ENCODE data around the gene DLAT.
"Not testable (repeated sequence)": the region's sequence is repeated elsewhere in the genome, so short reads cannot be mapped to it uniquely, and the experiment has no call there.

DLAT gene

GRCh38 chr11:112024178-112024772, 933 bp upstream of the DLAT start:
- H3K9me3 ChIP-seq (ENCODE audit: control insufficient read depth, low read length) = no peaks in the 10 kb centered on the region
- H3K27ac ChIP-seq (ENCODE audit: insufficient read depth, low read length, poor library complexity, severe bottlenecking) = peak overlapping the region; percentile 74

DNA sequence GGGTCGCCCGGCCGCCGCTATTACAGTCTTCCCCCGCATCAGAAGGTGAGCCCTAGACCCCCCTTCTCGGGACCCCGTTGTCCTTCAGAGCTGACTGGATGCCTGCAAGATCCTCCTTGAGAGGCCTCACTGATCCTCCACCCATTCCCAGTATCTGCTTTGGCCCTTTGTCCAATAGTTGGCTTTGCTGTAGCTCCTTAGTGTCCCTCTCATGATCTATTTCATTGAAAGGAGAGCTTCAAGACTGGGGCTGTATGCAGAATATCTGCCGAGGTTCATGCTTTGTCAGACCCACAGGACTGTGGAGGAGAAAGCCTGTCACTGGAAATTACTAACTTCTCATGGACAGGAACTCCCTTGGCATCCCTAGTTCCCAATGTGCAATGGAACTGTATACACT, 499 bp downstream of the DLAT start:
- H3K4me1 ChIP-seq (ENCODE audit: control insufficient read depth, insufficient read depth, low read length, poor library complexity, severe bottlenecking) = peaks cover 5% of the 10 kb centered on the region
- H3K9me3 ChIP-seq (ENCODE audit: control insufficient read depth, low read length) = no peaks in the 10 kb centered on the region
- DNase-seq = no peak
- H3K36me3 ChIP-seq (ENCODE audit: control insufficient read depth, insufficient read depth, low read length) = peaks cover 26% of the 10 kb centered on the region
- H3K27ac ChIP-seq (ENCODE audit: insufficient read depth, low read length, poor library complexity, severe bottlenecking) = peak overlapping the region; percentile 74
- H3K4me3 ChIP-seq (ENCODE audit: insufficient read depth, low read depth, low read length, poor library complexity, severe bottlenecking) = peak overlapping the region; percentile 80
- H3K27me3 ChIP-seq (replicated peaks; ENCODE audit: control insufficient read depth, insufficient read depth, low read length, poor library complexity, severe bottlenecking) = no peaks in the 10 kb centered on the region

More at GRCh38 chr11:112024178-112024772, 933 bp upstream of the DLAT start:
- Histone ChIP-seq H3K4me1 (ENCODE audit: control insufficient read depth, insufficient read depth, low read length, poor library complexity, severe bottlenecking) (peaks cover 5% of the 10 kb centered on the region), H3K27me3 (replicated peaks; ENCODE audit: control insufficient read depth, insufficient read depth, low read length, poor library complexity, severe bottlenecking) (no peaks in the 10 kb centered on the region), H3K36me3 (ENCODE audit: control insufficient read depth, insufficient read depth, low read length) (peaks cover 13% of the 10 kb centered on the region), H3K4me3 (ENCODE audit: insufficient read depth, low read depth, low read length, poor library complexity, severe bottlenecking) (peak overlapping the region; percentile 80)
- DNase-seq = no peak

DNA sequence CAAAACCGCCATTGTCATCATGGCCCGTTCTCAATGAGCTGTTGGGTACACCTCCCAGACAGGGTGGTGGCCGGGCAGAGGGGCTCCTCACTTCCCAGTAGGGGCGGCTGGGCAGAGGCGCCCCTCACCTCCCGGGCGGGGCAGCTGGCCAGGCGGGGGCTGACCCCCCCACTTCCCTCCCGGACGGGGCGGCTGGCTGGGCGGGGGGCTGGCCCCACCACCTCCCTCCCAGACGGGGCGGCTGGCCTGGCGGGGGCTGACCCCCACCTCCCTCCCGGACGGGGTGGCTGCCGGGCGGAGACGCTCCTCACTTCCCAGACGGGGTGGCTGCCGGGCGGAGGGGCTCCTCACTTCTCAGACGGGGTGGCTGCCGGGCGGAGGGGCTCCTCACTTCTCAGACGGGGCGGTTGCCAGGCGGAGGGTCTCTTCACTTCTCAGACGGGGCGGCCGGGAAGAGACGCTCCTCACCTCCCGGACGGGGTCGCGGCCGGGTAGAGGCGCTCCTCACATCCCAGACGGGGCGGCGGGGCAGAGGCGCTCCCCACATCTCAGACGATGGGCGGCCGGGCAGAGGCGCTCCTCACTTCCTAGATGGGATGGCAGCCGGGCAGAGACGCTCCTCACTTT, 1.7 kb downstream of the DLAT start:
- H3K4me1 ChIP-seq (ENCODE audit: control insufficient read depth, insufficient read depth, low read length, poor library complexity, severe bottlenecking); H3K9me3 ChIP-seq (ENCODE audit: control insufficient read depth, low read length); H3K27ac ChIP-seq (ENCODE audit: insufficient read depth, low read length, poor library complexity, severe bottlenecking); DNase-seq; H3K27me3 ChIP-seq (replicated peaks; ENCODE audit: control insufficient read depth, insufficient read depth, low read length, poor library complexity, severe bottlenecking); H3K4me3 ChIP-seq (ENCODE audit: insufficient read depth, low read depth, low read length, poor library complexity, severe bottlenecking): not testable (repeated sequence)
- H3K36me3 ChIP-seq (ENCODE audit: control insufficient read depth, insufficient read depth, low read length) = peaks cover 30% of the 10 kb centered on the region

DNA sequence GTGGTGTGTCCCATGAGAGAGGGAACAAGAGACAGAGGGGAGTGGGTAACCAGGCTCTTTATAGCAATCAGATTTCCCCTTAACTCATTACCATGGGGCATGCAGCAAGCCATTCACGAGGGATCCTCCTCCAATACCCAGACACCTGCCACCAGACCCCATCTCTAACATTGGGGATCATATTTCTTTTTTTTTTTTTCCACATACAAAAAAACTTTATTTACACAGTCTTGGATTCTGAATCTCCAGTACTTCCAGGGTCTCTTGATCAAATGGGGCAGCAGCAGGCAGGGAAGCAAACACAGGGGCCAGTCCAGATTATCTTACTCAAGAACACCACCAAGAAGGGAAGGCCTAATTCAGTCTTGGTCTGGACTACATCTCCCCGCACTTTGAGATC, 4.3 kb downstream of the DLAT start:
- DNase-seq = no peak
- no peak overlapping the region for H3K4me3 ChIP-seq (ENCODE audit: insufficient read depth, low read depth, low read length, poor library complexity, severe bottlenecking)
- no peaks in the 10 kb centered on the region for H3K9me3 ChIP-seq (ENCODE audit: control insufficient read depth, low read length)
- no peak overlapping the region for H3K27ac ChIP-seq (ENCODE audit: insufficient read depth, low read length, poor library complexity, severe bottlenecking)
- peaks cover 5% of the 10 kb centered on the region for H3K4me1 ChIP-seq (ENCODE audit: control insufficient read depth, insufficient read depth, low read length, poor library complexity, severe bottlenecking)
- H3K36me3 ChIP-seq (ENCODE audit: control insufficient read depth, insufficient read depth, low read length) = peaks cover 30% of the 10 kb centered on the region
- no peaks in the 10 kb centered on the region for H3K27me3 ChIP-seq (replicated peaks; ENCODE audit: control insufficient read depth, insufficient read depth, low read length, poor library complexity, severe bottlenecking)

DNA sequence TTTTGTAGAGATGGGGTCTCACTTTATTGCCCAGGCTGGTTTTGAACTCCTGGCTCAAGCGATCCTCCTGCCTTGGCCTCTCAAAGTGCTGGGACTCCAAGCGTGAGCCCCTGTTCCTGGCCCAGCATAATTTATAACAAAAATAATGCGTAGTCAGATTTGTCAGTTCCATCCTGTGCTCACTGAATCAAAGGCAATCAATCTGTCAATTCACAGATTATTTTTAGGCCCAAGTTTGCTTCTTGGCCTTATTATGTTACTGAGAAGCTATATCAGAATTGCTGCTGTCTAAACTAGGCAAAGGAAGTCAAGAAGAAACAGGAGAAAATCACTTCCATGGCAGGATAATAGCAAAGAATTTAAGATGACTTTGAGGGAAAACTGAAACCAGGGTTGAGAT, 8.7 kb downstream of the DLAT start:
- H3K27me3 ChIP-seq (replicated peaks; ENCODE audit: control insufficient read depth, insufficient read depth, low read length, poor library complexity, severe bottlenecking) = no peaks in the 10 kb centered on the region
- H3K4me1 ChIP-seq (ENCODE audit: control insufficient read depth, insufficient read depth, low read length, poor library complexity, severe bottlenecking) = no peaks in the 10 kb centered on the region
- no peak overlapping the region for H3K4me3 ChIP-seq (ENCODE audit: insufficient read depth, low read depth, low read length, poor library complexity, severe bottlenecking)
- no peak overlapping the region for H3K27ac ChIP-seq (ENCODE audit: insufficient read depth, low read length, poor library complexity, severe bottlenecking)
- peaks cover 36% of the 10 kb centered on the region for H3K36me3 ChIP-seq (ENCODE audit: control insufficient read depth, insufficient read depth, low read length)
- no peaks in the 10 kb centered on the region for H3K9me3 ChIP-seq (ENCODE audit: control insufficient read depth, low read length)
- no peak for DNase-seq

GRCh38 chr11:112037527-112037926, 12.3 kb downstream of the DLAT start:
- no peaks in the 10 kb centered on the region for H3K9me3 ChIP-seq (ENCODE audit: control insufficient read depth, low read length)
- no peak for DNase-seq
- H3K4me3 ChIP-seq (ENCODE audit: insufficient read depth, low read depth, low read length, poor library complexity, severe bottlenecking) = no peak overlapping the region
- peaks cover 31% of the 10 kb centered on the region for H3K36me3 ChIP-seq (ENCODE audit: control insufficient read depth, insufficient read depth, low read length)
- H3K27ac ChIP-seq (ENCODE audit: insufficient read depth, low read length, poor library complexity, severe bottlenecking) = no peak overlapping the region
- H3K4me1 ChIP-seq (ENCODE audit: control insufficient read depth, insufficient read depth, low read length, poor library complexity, severe bottlenecking) = no peaks in the 10 kb centered on the region
- no peaks in the 10 kb centered on the region for H3K27me3 ChIP-seq (replicated peaks; ENCODE audit: control insufficient read depth, insufficient read depth, low read length, poor library complexity, severe bottlenecking)

- H3K36me3 ChIP-seq (ENCODE audit: control insufficient read depth, insufficient read depth, low read length) = peaks cover 32% of the 10 kb centered on the region
- no peak for DNase-seq
- no peak overlapping the region for H3K27ac ChIP-seq (ENCODE audit: insufficient read depth, low read length, poor library complexity, severe bottlenecking)
- no peaks in the 10 kb centered on the region for H3K4me1 ChIP-seq (ENCODE audit: control insufficient read depth, insufficient read depth, low read length, poor library complexity, severe bottlenecking)
- H3K27me3 ChIP-seq (replicated peaks; ENCODE audit: control insufficient read depth, insufficient read depth, low read length, poor library complexity, severe bottlenecking) = no peaks in the 10 kb centered on the region
- no peaks in the 10 kb centered on the region for H3K9me3 ChIP-seq (ENCODE audit: control insufficient read depth, low read length)
- no peak overlapping the region for H3K4me3 ChIP-seq (ENCODE audit: insufficient read depth, low read depth, low read length, poor library complexity, severe bottlenecking)
Measured at GRCh38 chr11:112042161-112042960, 17.2 kb downstream of the DLAT start.

DNA sequence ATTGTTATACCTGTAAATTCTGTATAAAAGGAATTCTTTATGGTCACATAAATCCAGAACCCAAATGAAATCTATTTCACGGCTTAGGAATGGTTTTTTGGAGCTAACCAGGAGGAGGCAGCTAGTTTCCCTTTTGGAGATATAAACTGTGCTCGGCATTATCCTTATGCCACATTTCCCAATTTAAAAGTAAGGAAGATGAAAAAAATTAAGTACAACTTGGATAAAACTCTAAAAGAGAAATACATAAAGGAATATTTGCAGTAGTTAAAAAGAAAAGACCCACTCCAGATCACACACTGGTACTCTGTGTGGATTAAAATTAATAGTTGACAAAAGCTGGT, 17.7 kb downstream of the DLAT start:
- Histone ChIP-seq H3K4me1 (ENCODE audit: control insufficient read depth, insufficient read depth, low read length, poor library complexity, severe bottlenecking) (no peaks in the 10 kb centered on the region), H3K36me3 (ENCODE audit: control insufficient read depth, insufficient read depth, low read length) (peaks cover 26% of the 10 kb centered on the region), H3K27ac (ENCODE audit: insufficient read depth, low read length, poor library complexity, severe bottlenecking) (no peak overlapping the region), H3K9me3 (ENCODE audit: control insufficient read depth, low read length) (no peaks in the 10 kb centered on the region), H3K27me3 (replicated peaks; ENCODE audit: control insufficient read depth, insufficient read depth, low read length, poor library complexity, severe bottlenecking) (no peaks in the 10 kb centered on the region), H3K4me3 (ENCODE audit: insufficient read depth, low read depth, low read length, poor library complexity, severe bottlenecking) (no peak overlapping the region)
- no peak for DNase-seq

- no peak for DNase-seq
- H3K27me3 ChIP-seq (replicated peaks; ENCODE audit: control insufficient read depth, insufficient read depth, low read length, poor library complexity, severe bottlenecking) = no peaks in the 10 kb centered on the region
- no peak overlapping the region for H3K27ac ChIP-seq (ENCODE audit: insufficient read depth, low read length, poor library complexity, severe bottlenecking)
- H3K4me3 ChIP-seq (ENCODE audit: insufficient read depth, low read depth, low read length, poor library complexity, severe bottlenecking) = no peak overlapping the region
- H3K9me3 ChIP-seq (ENCODE audit: control insufficient read depth, low read length) = no peaks in the 10 kb centered on the region
- no peaks in the 10 kb centered on the region for H3K4me1 ChIP-seq (ENCODE audit: control insufficient read depth, insufficient read depth, low read length, poor library complexity, severe bottlenecking)
- peaks cover 23% of the 10 kb centered on the region for H3K36me3 ChIP-seq (ENCODE audit: control insufficient read depth, insufficient read depth, low read length)
Measured at GRCh38 chr11:112044961-112045360, 19.8 kb downstream of the DLAT start.

- H3K9me3 ChIP-seq (ENCODE audit: control insufficient read depth, low read length); H3K4me3 ChIP-seq (ENCODE audit: insufficient read depth, low read depth, low read length, poor library complexity, severe bottlenecking); H3K27ac ChIP-seq (ENCODE audit: insufficient read depth, low read length, poor library complexity, severe bottlenecking); H3K27me3 ChIP-seq (replicated peaks; ENCODE audit: control insufficient read depth, insufficient read depth, low read length, poor library complexity, severe bottlenecking); H3K4me1 ChIP-seq (ENCODE audit: control insufficient read depth, insufficient read depth, low read length, poor library complexity, severe bottlenecking); DNase-seq: not testable (repeated sequence)
- H3K36me3 ChIP-seq (ENCODE audit: control insufficient read depth, insufficient read depth, low read length) = peaks cover 29% of the 10 kb centered on the region
Measured at GRCh38 chr11:112046647-112047046, 21.4 kb downstream of the DLAT start.

Measured in effector memory CD4-positive, alpha-beta T cell (primary cell).